Measurements from ENCODE around the gene FDXACB1.

FDXACB1 gene, protein sequence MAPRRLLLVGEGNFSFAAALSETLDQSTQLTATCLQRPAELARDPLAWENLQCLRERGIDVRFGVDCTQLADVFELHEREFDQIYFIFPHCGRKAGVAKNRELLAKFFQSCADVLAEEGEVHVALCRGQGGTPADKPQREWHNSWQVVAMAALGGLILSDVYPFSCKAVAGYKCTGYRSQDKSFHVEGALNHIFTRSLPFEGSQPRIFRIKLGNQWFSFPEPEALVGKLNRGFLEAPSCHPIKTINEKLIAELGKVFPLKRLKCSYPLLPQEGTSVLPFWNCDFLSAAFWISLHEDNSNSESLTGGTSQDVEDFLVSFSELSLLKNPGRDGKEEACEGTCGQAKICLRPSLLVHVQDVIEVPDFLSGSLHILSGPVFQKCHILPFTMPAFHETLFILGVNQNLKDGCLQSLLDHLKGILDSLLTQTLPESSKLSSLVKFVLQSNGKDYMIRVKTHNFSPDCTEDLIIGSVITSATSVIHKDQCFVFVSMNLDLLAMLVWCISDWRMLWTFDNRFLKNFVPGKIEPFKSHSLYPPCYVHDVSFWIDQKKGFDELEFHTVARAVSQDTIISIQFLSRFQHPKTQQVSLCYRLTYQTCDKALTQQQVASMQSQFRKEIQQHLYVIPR

DNA sequence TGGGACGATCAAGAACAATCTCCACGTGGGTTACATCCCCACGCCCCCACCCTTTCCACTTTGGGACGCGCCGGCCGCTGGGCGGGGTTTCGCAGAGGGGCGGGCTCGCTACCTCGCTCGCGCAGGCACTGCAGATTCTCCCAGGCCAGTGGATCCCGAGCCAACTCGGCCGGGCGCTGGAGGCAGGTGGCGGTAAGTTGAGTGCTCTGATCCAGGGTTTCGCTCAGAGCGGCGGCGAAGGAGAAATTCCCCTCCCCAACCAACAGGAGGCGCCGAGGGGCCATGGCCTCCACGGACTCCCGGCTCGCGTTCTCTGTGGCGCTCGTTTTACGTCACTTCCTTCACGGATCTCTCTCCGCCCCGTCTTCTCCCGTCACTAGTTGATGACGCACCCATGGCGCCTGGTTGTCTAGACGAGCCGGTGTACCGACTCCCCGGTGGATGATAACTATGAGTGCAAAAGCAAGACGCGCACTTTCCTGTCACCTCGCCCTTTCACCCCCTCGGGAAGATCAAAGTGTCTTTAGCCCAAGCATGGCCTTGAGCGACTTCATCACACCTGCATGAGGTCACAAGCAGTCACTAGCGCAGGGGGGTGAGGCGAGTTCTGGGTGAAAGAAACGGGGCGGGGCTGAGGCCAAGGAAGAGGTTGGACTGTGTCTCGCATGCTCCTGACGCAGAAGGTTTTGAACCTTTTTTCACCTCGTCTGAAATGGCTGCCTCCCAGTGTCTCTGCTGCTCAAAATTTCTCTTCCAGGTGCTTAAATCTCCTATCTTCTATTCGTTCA lies at the start of gene FDXACB1, which contains the start of gene CFAP68:
TSS of gene FDXACB1 (minus strand) at position 317 of the 788 bp plus-strand sequence. CDS start at position 284, 33 bp downstream.
TSS of gene CFAP68 (plus strand) at position 693 of the 788 bp plus-strand sequence. CDS start at position 713, 20 bp downstream.
- POLR2A ChIA-PET (ENCODE audit: low non-redundant PET), result interaction anchor here (1.0 kb wide), 1 partner anchor 48 kb away, joined by 4 read pairs; no protein-coding TSS in a partner anchor
- peak within 1 kb of the TSS; percentile 89 for H3K27ac ChIP-seq
- DNase-seq (ENCODE audit: low spot score), result peak; percentile 95
- peak; percentile 97 for TF ChIP-seq CTCF (conservative IDR thresholded peaks at IDR 0.05; ENCODE audit: low read depth)
- CTCF ChIA-PET, result interaction anchor here (0.7 to 1.0 kb wide), 2 partner anchors 32 to 1410 kb away, joined by 3 read pairs; partner anchors contain the start of gene CRYAB

- ChIA-PET CTCF (interaction anchor here (0.8 to 1.0 kb wide), 2 partner anchors 12 to 77 kb away, joined by 3 to 7 read pairs; no protein-coding TSS in a partner anchor), POLR2A (ENCODE audit: low non-redundant PET) (interaction anchor here (0.6 to 1.0 kb wide), 3 partner anchors 8 to 51 kb away, joined by 3 to 4 read pairs (median 4); partner anchors contain the start of genes C11orf52 and CFAP68)
- peak overlapping the region; percentile 89 for H3K27ac ChIP-seq
- DNase-seq (ENCODE audit: low spot score), result peak; percentile 98
- TF ChIP-seq CTCF (conservative IDR thresholded peaks at IDR 0.05; ENCODE audit: low read depth), result no peak
Observed at GRCh38 chr11:111926505-111927391, 47.8 kb upstream of the FDXACB1 start.

- CTCF ChIA-PET, result interaction anchor here (1.0 kb wide), 1 partner anchor 11 kb away, joined by 3 read pairs; no protein-coding TSS in a partner anchor
- DNase-seq (ENCODE audit: low spot score), result no peak
- no peak for TF ChIP-seq CTCF (conservative IDR thresholded peaks at IDR 0.05; ENCODE audit: low read depth)
- peak overlapping the region; percentile 89 for H3K27ac ChIP-seq
- POLR2A ChIA-PET (ENCODE audit: low non-redundant PET), result interaction anchor here (1.0 kb wide), 1 partner anchor 52 kb away, joined by 3 read pairs; no protein-coding TSS in a partner anchor
Observed at GRCh38 chr11:111925953-111926352, 47.0 kb upstream of the FDXACB1 start.

DNA sequence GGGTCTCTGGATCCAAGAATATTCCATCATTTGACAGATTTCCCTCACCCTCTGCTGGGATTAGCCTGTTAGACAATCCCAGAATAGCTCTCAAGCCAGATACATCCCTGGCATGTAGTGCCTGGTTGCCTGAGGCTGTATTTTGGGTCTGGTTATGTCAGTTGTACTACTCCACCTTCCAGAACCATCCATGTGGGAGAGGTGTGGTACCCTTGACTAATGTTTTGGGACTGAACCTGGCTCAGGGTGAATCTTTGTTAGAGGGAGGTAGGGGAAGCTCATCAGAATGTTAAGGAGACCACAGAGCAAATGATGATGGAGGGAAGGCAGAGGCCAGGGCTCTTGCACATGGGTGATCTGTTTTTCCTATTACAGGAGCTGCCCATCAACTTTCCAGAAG lies 45.0 kb upstream of the FDXACB1 start:
- POLR2A ChIA-PET (ENCODE audit: low non-redundant PET), result no interaction called here
- H3K27ac ChIP-seq, result no peak overlapping the region
- no peak for DNase-seq (ENCODE audit: low spot score)
- TF ChIP-seq CTCF (conservative IDR thresholded peaks at IDR 0.05; ENCODE audit: low read depth), result no peak
- CTCF ChIA-PET, result interaction anchor here (1.3 kb wide), 1 partner anchor 82 kb away, joined by 3 read pairs; no protein-coding TSS in a partner anchor

DNA sequence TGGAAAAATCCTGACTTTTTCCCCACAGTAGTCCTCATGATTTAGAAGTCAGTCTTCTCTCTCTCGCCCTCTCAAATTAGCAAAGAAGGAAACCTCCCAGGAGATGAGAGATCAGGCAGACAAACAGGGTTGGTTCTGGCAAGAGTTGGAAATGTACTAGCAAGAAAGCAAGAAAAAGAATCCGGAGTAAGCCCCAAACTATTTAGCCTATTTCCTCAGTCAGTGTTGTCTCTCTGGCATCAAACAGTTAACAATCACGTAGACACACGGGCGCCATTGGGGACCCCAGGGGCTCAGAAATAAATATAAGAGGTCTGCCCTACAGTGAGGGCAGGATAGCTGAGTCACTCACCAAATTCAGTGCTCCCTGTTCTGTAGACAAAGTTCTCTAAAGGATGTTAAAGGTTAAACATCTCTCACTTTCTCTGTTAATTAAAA lies 44.4 kb upstream of the FDXACB1 start:
- no peak overlapping the region for H3K27ac ChIP-seq
- no peak for TF ChIP-seq CTCF (conservative IDR thresholded peaks at IDR 0.05; ENCODE audit: low read depth)
- no peak for DNase-seq (ENCODE audit: low spot score)
- POLR2A ChIA-PET (ENCODE audit: low non-redundant PET), result no interaction called here
- CTCF ChIA-PET, result no interaction called here

Data from RWPE1 (cell line).